GM13977 (cell line): Measurements from ENCODE around the gene APRT.

Experiments used
- DNase-seq: peaks from one replicate; pipeline ENCODE4 v3.0.0; 2012; ENCODE audit warnings: low spot score
- CTCF ChIP-seq: IDR thresholded peaks from 2 replicates; pipeline ENCODE4 v1.5.1; 2012; ENCODE audit warnings: mild to moderate bottlenecking, control low read depth; ENCODE audit not compliant: insufficient read depth; ENCODE audit errors: extremely low read depth, missing control alignments
- in situ Hi-C: fragments of 300-500 bp; cut with MboI; formaldehyde crosslinking; loops from one replicate; pipeline ENCODE4 v1.12.0; 2022; ENCODE audit warnings: low sequenced_read_pairs, low pct_unique_long_range_greater_than_20kb, mixed read lengths, inconsistent platforms; ENCODE audit not compliant: unreplicated experiment

The APRT gene

GRCh38 chr16:88831838-88832237 is 20.1 kb upstream of the APRT start:
- in situ Hi-C loops = no loop called here
- no peak for DNase-seq
- no peak for TF ChIP-seq CTCF

- DNase-seq = no peak
- TF ChIP-seq CTCF = no peak
- in situ Hi-C loops = no loop called here
Measured at GRCh38 chr16:88830783-88831182, 19.1 kb upstream of the APRT start.

- no peak for DNase-seq
- in situ Hi-C loops = no loop called here
- TF ChIP-seq CTCF = no peak
Measured at GRCh38 chr16:88830258-88830657, 18.5 kb upstream of the APRT start.

GRCh38 chr16:88828711-88829110 is 17.0 kb upstream of the APRT start:
- no peak for TF ChIP-seq CTCF
- in situ Hi-C loops = no loop called here
- no peak for DNase-seq

- TF ChIP-seq CTCF = no peak
- in situ Hi-C loops = no loop called here
- DNase-seq = no peak
Measured at GRCh38 chr16:88827727-88828126, 16.0 kb upstream of the APRT start.

GRCh38 chr16:88826070-88826840 is 14.5 kb upstream of the APRT start:
- in situ Hi-C loops = no loop called here
- no peak for DNase-seq
- no peak for TF ChIP-seq CTCF
